ENCODE results near the gene MRAP2.

DNA sequence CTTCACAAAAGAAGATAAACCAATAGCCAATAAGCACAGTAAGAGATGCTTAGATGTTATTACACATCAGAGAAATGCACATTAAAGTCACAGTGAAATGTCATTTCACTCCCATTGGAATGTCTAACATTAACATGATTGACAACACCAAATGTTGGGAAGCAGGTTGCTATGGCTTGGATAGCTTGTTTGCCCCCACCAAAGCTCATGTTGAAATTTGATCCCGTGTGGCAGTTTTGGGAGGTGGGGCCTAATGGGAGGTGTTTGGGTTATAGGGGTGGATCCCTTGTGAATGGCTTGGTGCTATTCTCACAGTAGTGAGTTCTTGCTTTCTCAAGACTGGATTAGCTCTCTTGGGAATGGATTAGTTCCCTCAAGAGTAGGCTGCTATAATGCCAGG is 44.8 kb downstream of the MRAP2 start:
- TF ChIP-seq POLR2A (IDR thresholded peaks at IDR 0.05): no peak
- TF ChIP-seq, protein P1, sequence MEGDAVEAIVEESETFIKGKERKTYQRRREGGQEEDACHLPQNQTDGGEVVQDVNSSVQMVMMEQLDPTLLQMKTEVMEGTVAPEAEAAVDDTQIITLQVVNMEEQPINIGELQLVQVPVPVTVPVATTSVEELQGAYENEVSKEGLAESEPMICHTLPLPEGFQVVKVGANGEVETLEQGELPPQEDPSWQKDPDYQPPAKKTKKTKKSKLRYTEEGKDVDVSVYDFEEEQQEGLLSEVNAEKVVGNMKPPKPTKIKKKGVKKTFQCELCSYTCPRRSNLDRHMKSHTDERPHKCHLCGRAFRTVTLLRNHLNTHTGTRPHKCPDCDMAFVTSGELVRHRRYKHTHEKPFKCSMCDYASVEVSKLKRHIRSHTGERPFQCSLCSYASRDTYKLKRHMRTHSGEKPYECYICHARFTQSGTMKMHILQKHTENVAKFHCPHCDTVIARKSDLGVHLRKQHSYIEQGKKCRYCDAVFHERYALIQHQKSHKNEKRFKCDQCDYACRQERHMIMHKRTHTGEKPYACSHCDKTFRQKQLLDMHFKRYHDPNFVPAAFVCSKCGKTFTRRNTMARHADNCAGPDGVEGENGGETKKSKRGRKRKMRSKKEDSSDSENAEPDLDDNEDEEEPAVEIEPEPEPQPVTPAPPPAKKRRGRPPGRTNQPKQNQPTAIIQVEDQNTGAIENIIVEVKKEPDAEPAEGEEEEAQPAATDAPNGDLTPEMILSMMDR (IDR thresholded peaks at IDR 0.05): no peak

Measured in Peyer's patch (tissue), 4 donors.